Effector memory CD4-positive, alpha-beta T cell (primary cell): ENCODE data around the gene HMCN2.

Experiments used
- DNase-seq, 3 donors: peaks; one replicate each; pipeline ENCODE4 v3.0.0-alpha.2; 2020
- H3K27ac ChIP-seq: 2 replicates; pipeline ENCODE4 v1.7.0; 2013; ENCODE audit warnings: mild to moderate bottlenecking, low read length, moderate library complexity; ENCODE audit not compliant: insufficient read depth, poor library complexity, severe bottlenecking
- H3K27me3 ChIP-seq: replicated peaks from 2 replicates; pipeline ENCODE4 v1.7.0; 2013; ENCODE audit warnings: mild to moderate bottlenecking, low read length; ENCODE audit not compliant: insufficient read depth, control insufficient read depth, poor library complexity, severe bottlenecking
- H3K36me3 ChIP-seq: 2 replicates; pipeline ENCODE4 v1.7.0; 2013; ENCODE audit warnings: mild to moderate bottlenecking, low read length, moderate library complexity; ENCODE audit not compliant: control insufficient read depth, insufficient read depth
- H3K4me1 ChIP-seq: 2 replicates; pipeline ENCODE4 v1.7.0; 2013; ENCODE audit warnings: low read length, mild to moderate bottlenecking; ENCODE audit not compliant: control insufficient read depth, insufficient read depth, poor library complexity, severe bottlenecking
- H3K4me3 ChIP-seq: 2 replicates; pipeline ENCODE4 v1.7.0; 2013; ENCODE audit warnings: low read length, low read depth, mild to moderate bottlenecking; ENCODE audit not compliant: insufficient read depth, poor library complexity, severe bottlenecking
- H3K9me3 ChIP-seq: 2 replicates; pipeline ENCODE4 v1.7.0; 2013; ENCODE audit warnings: mild to moderate bottlenecking, low read length, moderate library complexity; ENCODE audit not compliant: control insufficient read depth

The HMCN2 gene

GRCh38 chr9:130371196-130371966, 105.8 kb downstream of the HMCN2 start:
- H3K27ac ChIP-seq: no peak overlapping the region
- no peaks in the 10 kb centered on the region for H3K27me3 ChIP-seq
- no peak overlapping the region for H3K4me3 ChIP-seq
- H3K36me3 ChIP-seq: no peaks in the 10 kb centered on the region
- H3K9me3 ChIP-seq: no peaks in the 10 kb centered on the region
- H3K4me1 ChIP-seq: no peaks in the 10 kb centered on the region
- DNase-seq: no peak

GRCh38 chr9:130372057-130372456, 106.5 kb downstream of the HMCN2 start:
- Histone ChIP-seq H3K4me3 (no peak overlapping the region), H3K36me3 (no peaks in the 10 kb centered on the region), H3K27me3 (no peaks in the 10 kb centered on the region), H3K9me3 (no peaks in the 10 kb centered on the region), H3K27ac (no peak overlapping the region), H3K4me1 (no peaks in the 10 kb centered on the region)
- DNase-seq: no peak

GRCh38 chr9:130373679-130374325, 108.2 kb downstream of the HMCN2 start:
- Histone ChIP-seq H3K36me3 (no peaks in the 10 kb centered on the region), H3K27me3 (no peaks in the 10 kb centered on the region), H3K27ac (no peak overlapping the region), H3K4me1 (no peaks in the 10 kb centered on the region), H3K9me3 (no peaks in the 10 kb centered on the region), H3K4me3 (no peak overlapping the region)
- no peak for DNase-seq

GRCh38 chr9:130377612-130378011, 112.1 kb downstream of the HMCN2 start:
- Histone ChIP-seq H3K36me3 (no peaks in the 10 kb centered on the region), H3K27me3 (no peaks in the 10 kb centered on the region), H3K4me3 (no peak overlapping the region), H3K9me3 (no peaks in the 10 kb centered on the region), H3K4me1 (no peaks in the 10 kb centered on the region), H3K27ac (no peak overlapping the region)
- DNase-seq: no peak

GRCh38 chr9:130378875-130379648, 113.5 kb downstream of the HMCN2 start:
- no peak for DNase-seq
- Histone ChIP-seq H3K36me3 (no peaks in the 10 kb centered on the region), H3K9me3 (no peaks in the 10 kb centered on the region), H3K27me3 (no peaks in the 10 kb centered on the region), H3K4me3 (no peak overlapping the region), H3K27ac (no peak overlapping the region), H3K4me1 (no peaks in the 10 kb centered on the region)

GRCh38 chr9:130379649-130379970, 114.0 kb downstream of the HMCN2 start:
- no peaks in the 10 kb centered on the region for H3K27me3 ChIP-seq
- no peaks in the 10 kb centered on the region for H3K9me3 ChIP-seq
- H3K27ac ChIP-seq: no peak overlapping the region
- no peak overlapping the region for H3K4me3 ChIP-seq
- DNase-seq: no peak
- H3K4me1 ChIP-seq: no peaks in the 10 kb centered on the region
- no peaks in the 10 kb centered on the region for H3K36me3 ChIP-seq

- no peaks in the 10 kb centered on the region for H3K27me3 ChIP-seq
- no peak for DNase-seq
- H3K9me3 ChIP-seq: no peaks in the 10 kb centered on the region
- no peaks in the 10 kb centered on the region for H3K36me3 ChIP-seq
- no peak overlapping the region for H3K27ac ChIP-seq
- H3K4me1 ChIP-seq: no peaks in the 10 kb centered on the region
- H3K4me3 ChIP-seq: no peak overlapping the region
Measured at GRCh38 chr9:130380920-130381469, 115.4 kb downstream of the HMCN2 start.

GRCh38 chr9:130381660-130382059, 116.1 kb downstream of the HMCN2 start:
- H3K4me1 ChIP-seq: no peaks in the 10 kb centered on the region
- no peak overlapping the region for H3K4me3 ChIP-seq
- DNase-seq: no peak
- no peaks in the 10 kb centered on the region for H3K9me3 ChIP-seq
- no peaks in the 10 kb centered on the region for H3K27me3 ChIP-seq
- H3K27ac ChIP-seq: no peak overlapping the region
- no peaks in the 10 kb centered on the region for H3K36me3 ChIP-seq

- no peak overlapping the region for H3K27ac ChIP-seq
- H3K27me3 ChIP-seq: no peaks in the 10 kb centered on the region
- H3K9me3 ChIP-seq: no peaks in the 10 kb centered on the region
- no peaks in the 10 kb centered on the region for H3K36me3 ChIP-seq
- DNase-seq: no peak
- no peaks in the 10 kb centered on the region for H3K4me1 ChIP-seq
- H3K4me3 ChIP-seq: no peak overlapping the region
Measured at GRCh38 chr9:130382096-130382495, 116.5 kb downstream of the HMCN2 start.
